Neutrophil (primary cell): ENCODE results near the gene ADGRG7.

Source experiments
- H3K27ac ChIP-seq: fragments of 200-600 bp; sonication (generic); 2 replicates; pipeline ENCODE4 v1.5.1; 2016; ENCODE audit warnings: mild to moderate bottlenecking, moderate library complexity
- H3K27me3 ChIP-seq: fragments of 200-600 bp; sonication (generic); 2 replicates; pipeline ENCODE4 v1.6.0; 2016; ENCODE audit warnings: mild to moderate bottlenecking
- H3K36me3 ChIP-seq: fragments of 200-600 bp; sonication (generic); 2 replicates; pipeline ENCODE4 v1.5.1; 2017
- H3K4me1 ChIP-seq, 2 experiments: fragments of 200-600 bp in 1 of 2; sonication (generic) in 1 of 2; 1 replicate in 1 of 2; 2 replicates in 1 of 2; pipeline versions ENCODE4 v1.5.1 to v1.6.1; 2013 to 2016; ENCODE audit warnings: low read depth in 1 of 2, low read length in 1 of 2, mild to moderate bottlenecking in 1 of 2, moderate library complexity in 1 of 2; ENCODE audit not compliant: control insufficient read depth in 1 of 2, insufficient read depth in 1 of 2
- H3K4me3 ChIP-seq, 2 experiments: fragments of 200-600 bp in 1 of 2; sonication (generic) in 1 of 2; 1 replicate in 1 of 2; 2 replicates in 1 of 2; pipeline ENCODE4 v1.5.1; 2013 to 2016; ENCODE audit warnings: low read depth in 1 of 2, low read length in 1 of 2, mild to moderate bottlenecking in 1 of 2, moderate library complexity in 1 of 2
- H3K9me3 ChIP-seq: fragments of 200-600 bp; sonication (generic); 2 replicates; pipeline ENCODE4 v1.5.1; 2016
- CTCF ChIP-seq: fragments of 200-600 bp; sonication (generic); IDR thresholded peaks from 2 replicates; pipeline ENCODE4 v1.5.1; 2016; ENCODE audit warnings: antibody characterized with exemption

The ADGRG7 gene

DNA sequence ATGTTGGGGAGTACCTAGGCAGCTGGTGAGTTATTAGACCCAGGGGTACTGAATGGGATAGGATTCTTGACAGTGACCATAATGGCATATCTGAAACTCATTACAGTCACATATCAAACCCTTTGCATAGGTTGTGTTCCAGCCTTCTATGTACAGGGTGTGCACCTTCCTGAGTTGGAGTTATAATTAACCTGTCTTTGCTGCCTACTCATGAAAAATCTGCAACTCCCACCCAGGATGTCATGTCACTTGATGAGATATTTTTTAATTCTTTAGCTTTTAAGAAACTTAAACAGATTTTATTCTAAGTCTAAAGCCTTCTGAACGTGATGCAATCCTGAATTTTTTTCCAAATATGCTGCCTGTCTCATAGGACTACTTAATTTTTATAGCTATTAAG, 21.1 kb upstream of the ADGRG7 start:
- Histone ChIP-seq H3K4me3 (no peak overlapping the region), H3K36me3 (no peaks in the 10 kb centered on the region), H3K9me3 (no peaks in the 10 kb centered on the region), H3K27ac (no peak overlapping the region), H3K27me3 (no peaks in the 10 kb centered on the region), H3K4me1 (peaks cover 5 to 6% of the 10 kb centered on the region in 2 experiments)
- no peak for TF ChIP-seq CTCF

DNA sequence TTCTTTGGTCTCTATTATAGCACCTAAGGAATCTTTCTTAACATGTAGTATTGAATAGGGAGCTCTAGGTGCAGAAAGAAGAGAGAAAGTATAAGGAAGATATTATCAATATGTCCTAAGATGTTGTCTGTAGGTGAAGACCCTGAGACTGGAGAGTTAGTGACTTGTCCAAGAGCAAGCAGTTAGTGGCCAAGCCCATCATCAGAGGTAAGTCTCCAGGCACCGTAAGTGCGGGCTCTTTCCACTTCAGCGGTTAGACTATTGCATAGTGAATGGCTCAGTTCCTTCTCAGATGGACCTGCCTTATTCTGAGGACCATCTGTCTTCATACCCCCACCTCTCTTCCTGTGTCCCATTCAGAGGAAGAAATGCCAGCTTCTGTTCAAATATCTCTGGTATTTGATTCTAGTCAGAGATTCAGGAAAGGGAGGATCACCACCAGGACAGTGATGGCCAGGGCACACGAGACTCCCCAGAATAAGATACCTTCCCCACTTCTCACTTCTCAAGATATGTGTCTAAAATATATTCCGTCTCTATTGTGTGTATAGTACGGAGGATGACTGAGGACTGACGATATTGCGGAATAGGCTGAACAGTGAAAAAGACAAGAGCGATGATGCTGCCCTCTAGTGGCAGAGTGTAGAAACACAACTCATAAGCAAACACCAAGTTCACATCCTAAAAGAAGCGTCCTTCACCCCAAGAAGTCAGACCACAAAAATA, 19.1 kb upstream of the ADGRG7 start:
- Histone ChIP-seq H3K36me3 (no peaks in the 10 kb centered on the region), H3K27ac (no peak overlapping the region), H3K9me3 (no peaks in the 10 kb centered on the region), H3K4me1 (peaks cover 5 to 6% of the 10 kb centered on the region in 2 experiments), H3K27me3 (no peaks in the 10 kb centered on the region), H3K4me3 (no peak overlapping the region)
- TF ChIP-seq CTCF, result peak; percentile 87

- TF ChIP-seq CTCF, result no peak
- Histone ChIP-seq H3K4me3 (no peak overlapping the region), H3K27ac (no peak overlapping the region), H3K4me1 (peaks cover 5 to 6% of the 10 kb centered on the region in 2 experiments), H3K9me3 (no peaks in the 10 kb centered on the region), H3K27me3 (no peaks in the 10 kb centered on the region), H3K36me3 (no peaks in the 10 kb centered on the region)
Measured at GRCh38 chr3:100590840-100591147, 18.6 kb upstream of the ADGRG7 start.

- H3K9me3 ChIP-seq, result no peaks in the 10 kb centered on the region
- TF ChIP-seq CTCF, result no peak
- H3K27ac ChIP-seq, result no peak overlapping the region
- peaks cover 5 to 6% of the 10 kb centered on the region in 2 experiments for H3K4me1 ChIP-seq
- H3K4me3 ChIP-seq, result no peak overlapping the region
- H3K36me3 ChIP-seq, result no peaks in the 10 kb centered on the region
- no peaks in the 10 kb centered on the region for H3K27me3 ChIP-seq
Measured at GRCh38 chr3:100591411-100591810, 18.0 kb upstream of the ADGRG7 start.

- no peaks in the 10 kb centered on the region for H3K9me3 ChIP-seq
- H3K36me3 ChIP-seq, result no peaks in the 10 kb centered on the region
- H3K27ac ChIP-seq, result no peak overlapping the region
- no peak overlapping the region for H3K4me3 ChIP-seq
- no peaks in the 10 kb centered on the region for H3K27me3 ChIP-seq
- peaks cover 17 to 19% of the 10 kb centered on the region in 2 experiments for H3K4me1 ChIP-seq
- no peak for TF ChIP-seq CTCF
Measured at GRCh38 chr3:100600181-100601042, 9.0 kb upstream of the ADGRG7 start.
